ENCODE data around the gene HOXA3. TPM values are rescaled to one million over a fixed set of nuclear protein-coding genes. Genes with fewer than 3 reads are reported as not detected.
A peak's percentile ranks its signal among the peaks of the same experiment; 100 is the strongest.

The HOXA3 gene
- total RNA-seq, 1 experiment from 2014 or later = 3.3 TPM

- in situ Hi-C loops (cut with HindIII; ENCODE audit: low pct_unique_long_range_greater_than_20kb, low sequenced_read_pairs) = no loop called here
- DNase-seq (ENCODE audit: low read depth) = no peak
These were observed 37.5 kb downstream of the HOXA3 start for GRCh38 chr7:27114881-27115220.

- in situ Hi-C loops (cut with HindIII; ENCODE audit: low pct_unique_long_range_greater_than_20kb, low sequenced_read_pairs) = no loop called here
- peak; percentile 91 for DNase-seq (ENCODE audit: low read depth)
These were observed 38.2 kb downstream of the HOXA3 start for GRCh38 chr7:27113991-27114769.

GRCh38 chr7:27112955-27113949, 39.1 kb downstream of the HOXA3 start:
- peak; percentile 87 for DNase-seq (ENCODE audit: low read depth)
- in situ Hi-C loops (cut with HindIII; ENCODE audit: low pct_unique_long_range_greater_than_20kb, low sequenced_read_pairs) = no loop called here

- peak; percentile 22 for DNase-seq (ENCODE audit: low read depth)
- in situ Hi-C loops (cut with HindIII; ENCODE audit: low pct_unique_long_range_greater_than_20kb, low sequenced_read_pairs) = no loop called here
These were observed 40.0 kb downstream of the HOXA3 start for GRCh38 chr7:27112361-27112760.

GRCh38 chr7:27111751-27112277, 40.6 kb downstream of the HOXA3 start:
- in situ Hi-C loops (cut with HindIII; ENCODE audit: low pct_unique_long_range_greater_than_20kb, low sequenced_read_pairs) = no loop called here
- peak; percentile 68 for DNase-seq (ENCODE audit: low read depth)

- in situ Hi-C loops (cut with HindIII; ENCODE audit: low pct_unique_long_range_greater_than_20kb, low sequenced_read_pairs) = no loop called here
- peak; percentile 72 for DNase-seq (ENCODE audit: low read depth)
These were observed 41.2 kb downstream of the HOXA3 start for GRCh38 chr7:27111042-27111750.

GRCh38 chr7:27110186-27111031, 42.0 kb downstream of the HOXA3 start:
- in situ Hi-C loops (cut with HindIII; ENCODE audit: low pct_unique_long_range_greater_than_20kb, low sequenced_read_pairs) = no loop called here
- DNase-seq (ENCODE audit: low read depth) = peak; percentile 56

- DNase-seq (ENCODE audit: low read depth) = no peak
- in situ Hi-C loops (cut with HindIII; ENCODE audit: low pct_unique_long_range_greater_than_20kb, low sequenced_read_pairs) = no loop called here
These were observed 42.8 kb downstream of the HOXA3 start for GRCh38 chr7:27109466-27110185.

- in situ Hi-C loops (cut with HindIII; ENCODE audit: low pct_unique_long_range_greater_than_20kb, low sequenced_read_pairs) = no loop called here
- no peak for DNase-seq (ENCODE audit: low read depth)
These were observed 43.8 kb downstream of the HOXA3 start for GRCh38 chr7:27108390-27109127.

GRCh38 chr7:27107391-27108381, 44.7 kb downstream of the HOXA3 start:
- in situ Hi-C loops (cut with HindIII; ENCODE audit: low pct_unique_long_range_greater_than_20kb, low sequenced_read_pairs) = no loop called here
- no peak for DNase-seq (ENCODE audit: low read depth)

- no peak for DNase-seq (ENCODE audit: low read depth)
- in situ Hi-C loops (cut with HindIII; ENCODE audit: low pct_unique_long_range_greater_than_20kb, low sequenced_read_pairs) = no loop called here
These were observed 45.5 kb downstream of the HOXA3 start for GRCh38 chr7:27106901-27107240.

- in situ Hi-C loops (cut with HindIII; ENCODE audit: low pct_unique_long_range_greater_than_20kb, low sequenced_read_pairs) = no loop called here
- no peak for DNase-seq (ENCODE audit: low read depth)
These were observed 46.0 kb downstream of the HOXA3 start for GRCh38 chr7:27106181-27106900.

- DNase-seq (ENCODE audit: low read depth) = no peak
- in situ Hi-C loops (cut with HindIII; ENCODE audit: low pct_unique_long_range_greater_than_20kb, low sequenced_read_pairs) = no loop called here
These were observed 46.9 kb downstream of the HOXA3 start for GRCh38 chr7:27105301-27106031.

- no peak for DNase-seq (ENCODE audit: low read depth)
- in situ Hi-C loops (cut with HindIII; ENCODE audit: low pct_unique_long_range_greater_than_20kb, low sequenced_read_pairs) = no loop called here
These were observed 47.9 kb downstream of the HOXA3 start for GRCh38 chr7:27104341-27105058.

Measured in Caki2 (cell line).